ENCODE results near the gene MACF1. TPM values are rescaled to one million over a fixed set of nuclear protein-coding genes. Genes with fewer than 3 reads are reported as not detected.

The MACF1 gene
- total RNA-seq, 2 donors from 2014 or later = 214 to 251 TPM

GRCh38 chr1:39214021-39214713 lies 9.7 kb downstream of the MACF1 start:
- H3K9me3 Mint-ChIP-seq = no peaks in the 10 kb centered on the region
- H3K4me3 ChIP-seq (ENCODE audit: low read length) = peak overlapping the region; percentile 10
- H3K27ac ChIP-seq (ENCODE audit: low read depth, low read length) = peak overlapping the region; percentile 15
- H3K4me1 ChIP-seq (ENCODE audit: control insufficient read depth, insufficient read depth, low read length) = peaks cover 11% of the 10 kb centered on the region
- H3K9me3 ChIP-seq (ENCODE audit: control insufficient read depth, low read length) = no peaks in the 10 kb centered on the region
- H3K27me3 ChIP-seq (ENCODE audit: control insufficient read depth, insufficient read depth, low read length, poor library complexity, severe bottlenecking) = no peaks in the 10 kb centered on the region
- peak; percentile 55 for DNase-seq
- H3K27me3 Mint-ChIP-seq (ENCODE audit: insufficient read depth) = no peaks in the 10 kb centered on the region
- H3K4me1 Mint-ChIP-seq = peaks cover 30% of the 10 kb centered on the region
- H3K4me3 Mint-ChIP-seq = peak overlapping the region; percentile 2
- H3K36me3 ChIP-seq (ENCODE audit: control insufficient read depth, insufficient read depth, low read length) = no peaks in the 10 kb centered on the region
- TF ChIP-seq, protein P1, sequence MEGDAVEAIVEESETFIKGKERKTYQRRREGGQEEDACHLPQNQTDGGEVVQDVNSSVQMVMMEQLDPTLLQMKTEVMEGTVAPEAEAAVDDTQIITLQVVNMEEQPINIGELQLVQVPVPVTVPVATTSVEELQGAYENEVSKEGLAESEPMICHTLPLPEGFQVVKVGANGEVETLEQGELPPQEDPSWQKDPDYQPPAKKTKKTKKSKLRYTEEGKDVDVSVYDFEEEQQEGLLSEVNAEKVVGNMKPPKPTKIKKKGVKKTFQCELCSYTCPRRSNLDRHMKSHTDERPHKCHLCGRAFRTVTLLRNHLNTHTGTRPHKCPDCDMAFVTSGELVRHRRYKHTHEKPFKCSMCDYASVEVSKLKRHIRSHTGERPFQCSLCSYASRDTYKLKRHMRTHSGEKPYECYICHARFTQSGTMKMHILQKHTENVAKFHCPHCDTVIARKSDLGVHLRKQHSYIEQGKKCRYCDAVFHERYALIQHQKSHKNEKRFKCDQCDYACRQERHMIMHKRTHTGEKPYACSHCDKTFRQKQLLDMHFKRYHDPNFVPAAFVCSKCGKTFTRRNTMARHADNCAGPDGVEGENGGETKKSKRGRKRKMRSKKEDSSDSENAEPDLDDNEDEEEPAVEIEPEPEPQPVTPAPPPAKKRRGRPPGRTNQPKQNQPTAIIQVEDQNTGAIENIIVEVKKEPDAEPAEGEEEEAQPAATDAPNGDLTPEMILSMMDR (conservative IDR thresholded peaks at IDR 0.05) = no peak
- H3K36me3 Mint-ChIP-seq (ENCODE audit: low read depth) = peaks cover 2% of the 10 kb centered on the region
- 45 to 53% methylated on average over 5 to 7 of the region's 7 CpGs for WGBS, 2 experiments (ENCODE audit: insufficient coverage in 1 of 2, insufficient read length in 1 of 2)
- no peak overlapping the region for H3K9ac ChIP-seq (ENCODE audit: extremely low read depth, low read length, poor library complexity, severe bottlenecking)
- H3K27ac Mint-ChIP-seq = peak overlapping the region; percentile 72

DNA sequence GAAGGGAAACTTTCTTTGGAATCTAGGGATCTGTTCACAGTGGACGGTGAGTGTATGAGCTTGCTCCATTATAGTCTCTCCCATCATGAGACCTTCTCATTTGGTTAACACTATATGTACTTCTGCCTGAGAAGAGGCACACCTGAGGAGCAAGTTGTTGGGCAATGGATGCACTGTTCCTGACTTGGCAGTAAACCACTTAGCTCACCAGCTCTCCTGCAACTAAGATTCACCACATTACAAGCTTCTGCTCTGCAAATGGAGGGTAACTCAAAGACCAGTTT lies 10.2 kb downstream of the MACF1 start:
- peaks cover 11% of the 10 kb centered on the region for H3K4me1 ChIP-seq (ENCODE audit: control insufficient read depth, insufficient read depth, low read length)
- H3K36me3 Mint-ChIP-seq (ENCODE audit: low read depth) = peaks cover 2% of the 10 kb centered on the region
- WGBS, 2 experiments (ENCODE audit: insufficient coverage in 1 of 2, insufficient read length in 1 of 2) = 82 to 83% methylated on average over 1 of the region's 1 CpG

DNA sequence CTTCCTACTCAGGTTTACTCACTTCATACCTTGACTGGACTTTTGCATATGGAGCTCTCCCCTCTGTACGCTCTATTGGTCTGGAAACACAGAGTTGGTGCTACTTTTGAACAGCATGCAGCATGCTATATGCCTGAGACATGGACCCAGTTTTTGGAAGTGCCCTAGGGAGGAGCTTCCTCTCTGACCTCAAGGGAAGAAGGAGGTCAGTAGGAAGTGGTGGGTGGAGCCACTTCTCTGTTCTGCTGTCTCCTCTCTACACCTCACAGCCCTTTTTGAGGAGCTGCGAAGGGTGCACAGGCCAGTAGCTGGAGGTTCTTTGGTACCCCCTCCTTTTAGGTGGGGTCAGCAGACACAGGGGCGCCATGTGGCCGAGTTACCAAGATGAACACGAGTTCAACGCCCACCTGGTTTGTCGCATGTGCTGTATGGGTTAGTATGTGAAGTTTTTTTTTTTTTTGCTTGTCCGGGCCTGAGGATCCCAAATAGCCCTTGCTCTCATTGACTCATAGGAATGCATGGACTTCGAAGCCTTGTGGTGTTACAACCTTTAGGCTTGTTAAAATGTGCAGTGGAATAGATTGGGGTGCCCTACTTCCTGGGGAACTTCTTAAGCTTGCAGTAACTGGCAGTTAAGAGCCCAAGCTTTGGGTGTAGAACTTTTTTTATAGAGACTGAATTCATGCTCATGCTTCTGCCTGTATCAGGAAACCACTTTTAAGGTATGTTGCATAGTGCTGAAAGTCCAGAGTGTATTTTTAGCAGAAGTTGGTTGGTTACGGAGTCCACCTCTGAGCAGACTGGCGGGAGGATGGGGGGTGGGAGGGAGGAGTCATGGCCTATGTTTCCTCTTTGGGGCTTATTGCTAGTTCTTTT lies 10.7 kb downstream of the MACF1 start:
- DNase-seq = peak; percentile 52
- TF ChIP-seq, protein P1 (conservative IDR thresholded peaks at IDR 0.05) = no peak
- 95 to 100% methylated on average over 3 to 11 of the region's 11 CpGs for WGBS, 2 experiments (ENCODE audit: insufficient coverage in 1 of 2, insufficient read length in 1 of 2)
- Histone ChIP-seq H3K27ac (ENCODE audit: low read depth, low read length) (no peak overlapping the region), H3K9me3 (ENCODE audit: control insufficient read depth, low read length) (no peaks in the 10 kb centered on the region), H3K4me1 (ENCODE audit: control insufficient read depth, insufficient read depth, low read length) (peaks cover 11% of the 10 kb centered on the region), H3K9ac (ENCODE audit: extremely low read depth, low read length, poor library complexity, severe bottlenecking) (no peak overlapping the region), H3K4me3 (ENCODE audit: low read length) (peak overlapping the region; percentile 10), H3K36me3 (ENCODE audit: control insufficient read depth, insufficient read depth, low read length) (no peaks in the 10 kb centered on the region), H3K27me3 (ENCODE audit: control insufficient read depth, insufficient read depth, low read length, poor library complexity, severe bottlenecking) (no peaks in the 10 kb centered on the region)
- Mint-ChIP-seq H3K9me3 (no peaks in the 10 kb centered on the region), H3K36me3 (ENCODE audit: low read depth) (peaks cover 2% of the 10 kb centered on the region), H3K27ac (no peak overlapping the region), H3K27me3 (ENCODE audit: insufficient read depth) (no peaks in the 10 kb centered on the region), H3K4me3 (no peak overlapping the region), H3K4me1 (peaks cover 30% of the 10 kb centered on the region)

More for the DNA sequence above, 10.2 kb downstream of the MACF1 start:
- no peak overlapping the region for H3K27ac ChIP-seq (ENCODE audit: low read depth, low read length)
- H3K4me3 ChIP-seq (ENCODE audit: low read length) = peak overlapping the region; percentile 10
- peak overlapping the region; percentile 2 for H3K4me3 Mint-ChIP-seq
- peak overlapping the region; percentile 72 for H3K27ac Mint-ChIP-seq
- no peak overlapping the region for H3K9ac ChIP-seq (ENCODE audit: extremely low read depth, low read length, poor library complexity, severe bottlenecking)
- H3K9me3 Mint-ChIP-seq = no peaks in the 10 kb centered on the region
- no peaks in the 10 kb centered on the region for H3K36me3 ChIP-seq (ENCODE audit: control insufficient read depth, insufficient read depth, low read length)
- no peaks in the 10 kb centered on the region for H3K27me3 Mint-ChIP-seq (ENCODE audit: insufficient read depth)
- no peaks in the 10 kb centered on the region for H3K27me3 ChIP-seq (ENCODE audit: control insufficient read depth, insufficient read depth, low read length, poor library complexity, severe bottlenecking)
- no peak for DNase-seq
- TF ChIP-seq, protein P1 (conservative IDR thresholded peaks at IDR 0.05) = no peak
- H3K4me1 Mint-ChIP-seq = peaks cover 30% of the 10 kb centered on the region
- H3K9me3 ChIP-seq (ENCODE audit: control insufficient read depth, low read length) = no peaks in the 10 kb centered on the region
